DOHH2 (cell line): Measurements from ENCODE around the gene ACMSD.

Source experiments
- CTCF ChIP-seq: fragments of 200-600 bp; sonication (generic); IDR thresholded peaks from one replicate; pipeline ENCODE4 v1.5.1; 2014; ENCODE audit warnings: antibody characterized with exemption, mild to moderate bottlenecking, low read depth, low read length; ENCODE audit not compliant: poor library complexity, severe bottlenecking
- EZH2phosphoT487 ChIP-seq: fragments of 200-600 bp; sonication (generic); IDR thresholded peaks from 2 replicates; pipeline ENCODE4 v1.6.1; 2017; ENCODE audit warnings: borderline replicate concordance, mild to moderate bottlenecking, antibody characterized with exemption, low read length, moderate library complexity, mixed read lengths

DNA sequence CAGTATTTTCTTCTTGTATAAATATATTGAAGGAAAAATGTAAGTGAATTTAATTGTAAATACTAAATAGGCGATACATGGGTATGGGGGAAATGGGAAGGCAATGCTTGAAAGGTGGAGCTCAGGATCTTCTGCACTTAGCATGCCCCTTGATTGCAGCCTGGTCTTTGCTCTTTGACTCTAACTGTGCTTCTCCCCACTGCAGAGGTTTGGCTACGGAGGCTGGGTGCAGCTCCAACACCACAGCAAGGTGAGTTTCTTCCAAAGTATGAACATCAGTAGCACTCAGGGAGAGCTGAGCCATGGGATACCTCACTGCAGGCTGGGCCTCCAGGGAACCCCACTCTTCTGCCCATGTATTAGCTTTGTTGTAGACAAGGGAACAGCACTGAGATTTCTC, 6.6 kb downstream of the ACMSD start:
- TF ChIP-seq CTCF (no peak), EZH2phosphoT487 (no peak)
